SH-SY5Y (cell line): ENCODE measurements around the gene NAV3.

Source experiments
- GATA2 ChIP-seq: IDR thresholded peaks from 2 replicates; pipeline ENCODE4 v1.6.1; 2011; ENCODE audit warnings: mild to moderate bottlenecking, low read depth, low read length
- GATA3 ChIP-seq: IDR thresholded peaks from 2 replicates; pipeline ENCODE4 v1.6.1; 2011; ENCODE audit warnings: low read depth, mild to moderate bottlenecking, low read length, moderate library complexity

DNA sequence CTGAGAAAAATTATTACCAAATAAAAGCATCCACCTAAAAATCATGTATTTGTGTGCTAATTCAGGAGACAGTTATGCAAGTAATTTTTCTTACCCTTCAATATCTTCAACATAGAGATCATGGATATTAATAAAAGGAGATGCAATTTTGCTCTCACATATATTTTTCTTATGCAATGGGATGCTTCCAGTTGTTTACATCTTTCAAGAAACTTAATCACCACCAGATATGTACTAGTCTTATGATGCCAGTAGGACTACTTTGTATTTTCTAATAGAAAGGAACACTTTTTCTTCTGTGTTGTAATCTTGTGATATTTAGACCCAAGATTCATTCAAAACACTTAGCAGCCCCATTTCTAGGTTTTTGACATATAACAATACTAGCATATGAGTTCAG is 107.6 kb downstream of the NAV3 start:
- TF ChIP-seq GATA2 (no peak), GATA3 (no peak)
